ENCODE data around the gene ELMOD2. TPM values are rescaled to one million over a fixed set of nuclear protein-coding genes. Genes with fewer than 3 reads are reported as not detected.

ELMOD2 gene
- total RNA-seq, 1 donor from 2014 or later, result 51.8 TPM

GRCh38 chr4:140595065-140595464 lies 71.1 kb downstream of the ELMOD2 start:
- no peak for TF ChIP-seq CTCF (IDR thresholded peaks at IDR 0.05; ENCODE audit: unreplicated experiment)
- Mint-ChIP-seq H3K4me3 (no peak overlapping the region), H3K27me3 (ENCODE audit: low read depth) (peaks cover 22% of the 10 kb centered on the region), H3K27ac (no peak overlapping the region), H3K36me3 (peaks cover 5% of the 10 kb centered on the region), H3K4me1 (peaks cover 6% of the 10 kb centered on the region), H3K9me3 (peaks cover 26% of the 10 kb centered on the region)
- no peak for DNase-seq (ENCODE audit: low spot score in 2 of 2, unreplicated experiment in 2 of 2)

- Mint-ChIP-seq H3K4me3 (no peak overlapping the region), H3K9me3 (no peaks in the 10 kb centered on the region), H3K27ac (no peak overlapping the region), H3K36me3 (no peaks in the 10 kb centered on the region), H3K4me1 (peaks cover 13% of the 10 kb centered on the region), H3K27me3 (ENCODE audit: low read depth) (no peaks in the 10 kb centered on the region)
- no peak for DNase-seq (ENCODE audit: low spot score in 2 of 2, unreplicated experiment in 2 of 2)
- TF ChIP-seq CTCF (IDR thresholded peaks at IDR 0.05; ENCODE audit: unreplicated experiment), result no peak
Measured at GRCh38 chr4:140600408-140600807, 76.4 kb downstream of the ELMOD2 start.

- Mint-ChIP-seq H3K27ac (no peak overlapping the region), H3K9me3 (no peaks in the 10 kb centered on the region), H3K4me1 (peaks cover 18% of the 10 kb centered on the region), H3K4me3 (no peak overlapping the region), H3K36me3 (no peaks in the 10 kb centered on the region), H3K27me3 (ENCODE audit: low read depth) (no peaks in the 10 kb centered on the region)
- no peak for TF ChIP-seq CTCF (IDR thresholded peaks at IDR 0.05; ENCODE audit: unreplicated experiment)
- DNase-seq (ENCODE audit: low spot score in 2 of 2, unreplicated experiment in 2 of 2), result no peak
Measured at GRCh38 chr4:140602714-140603113, 78.7 kb downstream of the ELMOD2 start.

- DNase-seq (ENCODE audit: low spot score in 2 of 2, unreplicated experiment in 2 of 2), result no peak
- H3K27ac Mint-ChIP-seq, result no peak overlapping the region
- H3K27me3 Mint-ChIP-seq (ENCODE audit: low read depth), result no peaks in the 10 kb centered on the region
- no peaks in the 10 kb centered on the region for H3K9me3 Mint-ChIP-seq
- H3K4me3 Mint-ChIP-seq, result no peak overlapping the region
- TF ChIP-seq CTCF (IDR thresholded peaks at IDR 0.05; ENCODE audit: unreplicated experiment), result no peak
- peaks cover 18% of the 10 kb centered on the region for H3K4me1 Mint-ChIP-seq
- no peaks in the 10 kb centered on the region for H3K36me3 Mint-ChIP-seq
Measured at GRCh38 chr4:140603286-140603685, 79.3 kb downstream of the ELMOD2 start.

Other genes with a start within 250 kb of the ELMOD2 start
- 49.4 to 52.9 TPM (median 52.5 TPM) in 3 replicates for gene SCOC, start 150.5 kb upstream of the ELMOD2 start, total RNA-seq
- gene CLGN, start 96.5 kb upstream of the ELMOD2 start, total RNA-seq, result 1.6 to 1.8 TPM (median 1.6 TPM) in 3 replicates
- not detected in 3 replicates for gene MGAT4D, start 25.9 kb upstream of the ELMOD2 start, total RNA-seq
- not detected in 3 replicates for gene UCP1, start 44.8 kb downstream of the ELMOD2 start, total RNA-seq
- gene TBC1D9, start 232.2 kb downstream of the ELMOD2 start, total RNA-seq, result 49.6 to 54.2 TPM (median 52.4 TPM) in 3 replicates